Airway epithelial cell (primary cell): ENCODE measurements around the gene LCE2A. TPM values are rescaled to one million over a fixed set of nuclear protein-coding genes. Genes with fewer than 3 reads are reported as not detected.

Source experiments
- total RNA-seq: library from RNA; depleted of rRNA; stranded (reverse); fragments of >200 nt; gene quantifications from 2 replicates; pipeline ENCODE4 v1.2.3, GENCODE V29; 2015

Gene LCE2A, protein sequence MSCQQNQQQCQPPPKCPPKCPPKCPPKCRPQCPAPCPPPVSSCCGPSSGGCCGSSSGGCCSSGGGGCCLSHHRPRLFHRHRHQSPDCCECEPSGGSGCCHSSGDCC
- total RNA-seq = not detected in 2 replicates

GRCh38 chr1:152697701-152698600 lies at the start of gene LCE2A:
TSS of gene LCE2A (plus strand) at chr1:152698345. CDS start at chr1:152698902, 557 bp downstream.

GRCh38 chr1:152663098-152663497 lies 35.0 kb upstream of the LCE2A start, which contains the start of gene LCE2D:
TSS of gene LCE2D (plus strand) at chr1:152663380. CDS start at chr1:152664106, 726 bp downstream.

GRCh38 chr1:152674983-152675382 lies 23.2 kb upstream of the LCE2A start, which contains the start of gene LCE2C:
TSS of gene LCE2C (plus strand) at chr1:152675279. CDS start at chr1:152676016, 737 bp downstream.

DNA sequence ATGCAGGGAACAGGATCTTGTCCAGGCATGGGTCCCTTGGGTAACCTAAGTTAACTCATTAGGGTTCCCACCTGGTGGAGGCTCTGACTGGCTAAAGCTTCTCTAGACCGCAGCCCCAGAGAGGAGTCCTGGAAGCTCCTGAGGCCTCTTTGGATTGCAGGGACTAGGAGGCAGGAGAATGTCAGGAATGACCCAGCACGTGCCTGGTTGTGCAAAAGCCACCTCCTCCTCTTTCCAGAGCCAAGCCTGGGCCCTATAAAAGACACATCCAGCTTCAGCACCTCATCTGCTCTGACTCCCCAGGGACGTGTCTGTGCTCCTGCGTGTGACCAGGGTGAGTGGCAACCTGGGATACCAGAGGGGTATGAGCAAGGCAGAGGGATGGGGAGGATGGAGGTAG lies 12.3 kb upstream of the LCE2A start, which contains the start of gene LCE2B:
LCE2B (plus strand) TSS at position 301 of the 400 bp plus-strand sequence. CDS start 721 bp downstream, outside the sequence.

DNA sequence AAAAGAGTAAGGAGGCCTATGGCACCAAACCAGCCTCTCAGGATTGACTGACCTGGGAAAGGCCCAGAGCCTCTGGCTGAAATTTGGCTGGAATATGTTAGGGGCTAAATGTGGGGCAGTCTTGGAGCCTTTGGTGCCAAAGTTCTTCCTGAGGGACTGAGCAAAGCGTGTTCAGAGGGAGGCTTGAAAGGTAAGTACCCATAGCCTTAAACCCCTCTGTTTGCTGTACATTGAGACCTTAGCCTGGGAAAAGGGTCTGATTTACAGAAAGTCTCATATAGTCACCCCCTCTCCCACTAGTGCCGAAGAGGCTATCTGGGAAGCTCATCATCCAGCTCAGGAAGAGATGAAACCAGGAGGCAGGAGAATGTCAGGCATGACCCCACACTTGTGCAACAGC lies 9.7 kb downstream of the LCE2A start, which contains the start of gene LCE4A:
LCE4A (plus strand) TSS at position 301 of the 400 bp plus-strand sequence. CDS start 916 bp downstream, outside the sequence.

Other genes with a start within 250 kb of the LCE2A start
- not detected in 2 replicates for gene LCE5A, start 187.5 kb upstream of the LCE2A start, total RNA-seq
- gene CRCT1, start 183.9 kb upstream of the LCE2A start, total RNA-seq = 9.1 and 12.0 TPM in 2 replicates
- 0.23 and 0.63 TPM in 2 replicates for gene LCE3E, start 131.6 kb upstream of the LCE2A start, total RNA-seq
- 0.60 TPM in 1 of 2 replicates, not detected in the other for gene LCE3D, start 117.8 kb upstream of the LCE2A start, total RNA-seq
- not detected in 2 replicates for gene LCE3C, start 98.1 kb upstream of the LCE2A start, total RNA-seq
- not detected in 2 replicates for gene LCE3B, start 84.5 kb upstream of the LCE2A start, total RNA-seq
- not detected in 2 replicates for gene LCE3A, start 75.2 kb upstream of the LCE2A start, total RNA-seq
- gene LCE2D, start 35.0 kb upstream of the LCE2A start, total RNA-seq = not detected in 2 replicates
- gene LCE2C, start 23.1 kb upstream of the LCE2A start, total RNA-seq = not detected in 2 replicates
- not detected in 2 replicates for gene LCE2B, start 12.2 kb upstream of the LCE2A start, total RNA-seq
- gene LCE4A, start 9.8 kb downstream of the LCE2A start, total RNA-seq = not detected in 2 replicates
- not detected in 2 replicates for gene KPRP, start 59.7 kb downstream of the LCE2A start, total RNA-seq
- gene LCE1F, start 76.8 kb downstream of the LCE2A start, total RNA-seq = not detected in 2 replicates
- gene LCE1E, start 87.9 kb downstream of the LCE2A start, total RNA-seq = 0.37 TPM in 1 of 2 replicates, not detected in the other
- gene LCE1D, start 98.4 kb downstream of the LCE2A start, total RNA-seq = not detected in 2 replicates
- not detected in 2 replicates for gene LCE1C, start 108.3 kb downstream of the LCE2A start, total RNA-seq
- gene LCE1B, start 113.6 kb downstream of the LCE2A start, total RNA-seq = not detected in 2 replicates
- not detected in 2 replicates for gene LCE1A, start 129.1 kb downstream of the LCE2A start, total RNA-seq
- not detected in 2 replicates for gene LCE6A, start 144.5 kb downstream of the LCE2A start, total RNA-seq
- not detected in 2 replicates for gene LCE7A, start 161.7 kb downstream of the LCE2A start, total RNA-seq
- not detected in 2 replicates for gene SMCP, start 180.0 kb downstream of the LCE2A start, total RNA-seq
- 46.3 and 60.1 TPM in 2 replicates for gene IVL, start 210.2 kb downstream of the LCE2A start, total RNA-seq
- gene SPRR5, start 248.9 kb downstream of the LCE2A start, total RNA-seq = 0.71 TPM in 1 of 2 replicates, not detected in the other